ENCODE results near the gene IQGAP2.

Gene IQGAP2

DNA sequence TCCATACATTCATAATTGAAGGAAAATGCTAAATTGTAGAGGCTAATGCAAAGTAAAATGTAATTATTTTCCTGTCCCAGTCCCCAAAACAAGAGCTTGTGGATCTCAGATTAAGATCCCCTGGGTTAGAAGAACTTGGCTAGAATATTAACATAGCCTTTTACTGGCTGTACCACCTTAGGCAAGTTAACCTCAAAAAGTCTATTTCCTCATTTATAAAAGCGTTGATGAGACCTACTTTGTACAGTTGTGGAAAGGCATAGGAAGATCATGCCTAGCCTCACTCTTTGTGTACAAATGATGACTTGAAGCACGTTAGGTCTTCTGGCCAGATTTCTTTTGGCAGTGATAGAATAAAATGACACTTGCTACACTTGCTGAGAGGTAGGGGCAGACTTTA is 122.9 kb downstream of the IQGAP2 start:
- Histone ChIP-seq H3K9me3 (ENCODE audit: control insufficient read depth, low read length) (no peaks in the 10 kb centered on the region), H3K27me3 (ENCODE audit: control insufficient read depth, insufficient read depth, low read length) (no peaks in the 10 kb centered on the region), H3K27ac (no peak overlapping the region), H3K9ac (no peak overlapping the region), H3K4me2 (ENCODE audit: low read length) (no peak overlapping the region), H3K79me2 (peaks cover 2% of the 10 kb centered on the region), H3K36me3 (ENCODE audit: control insufficient read depth, insufficient read depth, low read length) (no peaks in the 10 kb centered on the region), H3K4me3 (ENCODE audit: low read depth, low read length) (no peak overlapping the region), H3K4me1 (peaks cover 15% of the 10 kb centered on the region), H2AFZ (no peak overlapping the region)
- TF ChIP-seq, protein P1, sequence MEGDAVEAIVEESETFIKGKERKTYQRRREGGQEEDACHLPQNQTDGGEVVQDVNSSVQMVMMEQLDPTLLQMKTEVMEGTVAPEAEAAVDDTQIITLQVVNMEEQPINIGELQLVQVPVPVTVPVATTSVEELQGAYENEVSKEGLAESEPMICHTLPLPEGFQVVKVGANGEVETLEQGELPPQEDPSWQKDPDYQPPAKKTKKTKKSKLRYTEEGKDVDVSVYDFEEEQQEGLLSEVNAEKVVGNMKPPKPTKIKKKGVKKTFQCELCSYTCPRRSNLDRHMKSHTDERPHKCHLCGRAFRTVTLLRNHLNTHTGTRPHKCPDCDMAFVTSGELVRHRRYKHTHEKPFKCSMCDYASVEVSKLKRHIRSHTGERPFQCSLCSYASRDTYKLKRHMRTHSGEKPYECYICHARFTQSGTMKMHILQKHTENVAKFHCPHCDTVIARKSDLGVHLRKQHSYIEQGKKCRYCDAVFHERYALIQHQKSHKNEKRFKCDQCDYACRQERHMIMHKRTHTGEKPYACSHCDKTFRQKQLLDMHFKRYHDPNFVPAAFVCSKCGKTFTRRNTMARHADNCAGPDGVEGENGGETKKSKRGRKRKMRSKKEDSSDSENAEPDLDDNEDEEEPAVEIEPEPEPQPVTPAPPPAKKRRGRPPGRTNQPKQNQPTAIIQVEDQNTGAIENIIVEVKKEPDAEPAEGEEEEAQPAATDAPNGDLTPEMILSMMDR (IDR thresholded peaks at IDR 0.05) = no peak

DNA sequence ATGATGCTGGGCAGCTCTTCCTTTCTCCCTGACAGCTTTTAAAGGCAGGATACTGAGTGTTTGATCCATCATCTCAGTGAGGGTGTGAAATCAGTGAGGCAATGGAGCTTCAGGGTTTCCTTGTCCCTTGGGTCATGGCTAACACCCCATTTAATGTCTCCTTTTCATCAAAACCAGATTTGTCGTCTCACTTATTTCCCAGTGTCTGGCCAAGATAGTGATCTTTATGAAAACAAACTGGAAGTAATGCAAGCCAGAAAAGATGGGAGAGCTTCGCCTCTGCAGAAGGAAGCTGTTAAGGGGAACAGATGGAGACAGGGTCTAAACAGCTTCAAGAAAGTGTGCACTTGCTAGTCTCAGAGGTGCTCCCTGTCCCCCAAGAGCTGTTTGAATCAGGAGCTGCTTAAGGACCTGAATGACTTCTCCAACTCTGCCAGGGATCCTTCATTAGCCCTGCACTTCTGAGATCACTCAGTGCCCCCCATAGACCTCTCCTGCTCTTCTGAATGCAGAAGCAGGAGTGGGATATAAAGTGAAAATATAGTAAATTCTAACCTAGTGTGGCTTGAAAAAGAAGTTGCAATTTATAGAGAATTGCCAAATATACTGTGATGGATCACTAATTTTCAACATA is 124.0 kb downstream of the IQGAP2 start:
- Histone ChIP-seq H3K9ac (no peak overlapping the region), H3K27ac (no peak overlapping the region), H3K9me3 (ENCODE audit: control insufficient read depth, low read length) (no peaks in the 10 kb centered on the region), H3K79me2 (peaks cover 7% of the 10 kb centered on the region), H3K4me2 (ENCODE audit: low read length) (no peak overlapping the region), H3K4me1 (peaks cover 15% of the 10 kb centered on the region), H2AFZ (no peak overlapping the region), H3K27me3 (ENCODE audit: control insufficient read depth, insufficient read depth, low read length) (no peaks in the 10 kb centered on the region), H3K4me3 (ENCODE audit: low read depth, low read length) (no peak overlapping the region), H3K36me3 (ENCODE audit: control insufficient read depth, insufficient read depth, low read length) (no peaks in the 10 kb centered on the region)
- TF ChIP-seq, protein P1 (IDR thresholded peaks at IDR 0.05) = no peak

DNA sequence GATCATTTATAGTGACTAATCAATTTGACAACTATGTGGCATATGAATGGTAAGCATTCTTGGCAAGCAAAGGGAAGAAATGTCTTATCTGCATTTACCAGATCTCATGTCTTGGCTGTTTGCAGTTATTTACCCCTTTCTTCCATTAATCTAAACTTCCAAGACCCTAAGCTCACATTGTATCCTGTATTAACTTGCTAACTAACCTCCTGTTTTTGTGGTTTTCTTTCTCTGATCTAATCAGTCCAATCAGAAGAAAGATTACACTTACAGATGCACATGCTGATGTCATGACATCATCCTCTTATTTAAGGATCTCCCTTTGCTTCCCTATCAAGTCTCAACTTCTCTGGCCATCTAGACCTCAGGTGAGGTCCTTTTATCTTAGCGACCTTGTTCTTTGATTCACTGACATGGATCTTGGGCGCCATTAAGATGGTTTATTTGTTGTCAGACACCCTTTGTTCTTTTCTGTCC is 124.6 kb downstream of the IQGAP2 start:
- H3K36me3 ChIP-seq (ENCODE audit: control insufficient read depth, insufficient read depth, low read length) = no peaks in the 10 kb centered on the region
- no peak overlapping the region for H3K27ac ChIP-seq
- no peak overlapping the region for H3K9ac ChIP-seq
- H3K4me2 ChIP-seq (ENCODE audit: low read length) = no peak overlapping the region
- H3K79me2 ChIP-seq = peaks cover 9% of the 10 kb centered on the region
- no peak overlapping the region for H3K4me3 ChIP-seq (ENCODE audit: low read depth, low read length)
- H3K4me1 ChIP-seq = peaks cover 15% of the 10 kb centered on the region
- H3K27me3 ChIP-seq (ENCODE audit: control insufficient read depth, insufficient read depth, low read length) = no peaks in the 10 kb centered on the region
- TF ChIP-seq, protein P1 (IDR thresholded peaks at IDR 0.05) = no peak
- H3K9me3 ChIP-seq (ENCODE audit: control insufficient read depth, low read length) = no peaks in the 10 kb centered on the region
- no peak overlapping the region for H2AFZ ChIP-seq

DNA sequence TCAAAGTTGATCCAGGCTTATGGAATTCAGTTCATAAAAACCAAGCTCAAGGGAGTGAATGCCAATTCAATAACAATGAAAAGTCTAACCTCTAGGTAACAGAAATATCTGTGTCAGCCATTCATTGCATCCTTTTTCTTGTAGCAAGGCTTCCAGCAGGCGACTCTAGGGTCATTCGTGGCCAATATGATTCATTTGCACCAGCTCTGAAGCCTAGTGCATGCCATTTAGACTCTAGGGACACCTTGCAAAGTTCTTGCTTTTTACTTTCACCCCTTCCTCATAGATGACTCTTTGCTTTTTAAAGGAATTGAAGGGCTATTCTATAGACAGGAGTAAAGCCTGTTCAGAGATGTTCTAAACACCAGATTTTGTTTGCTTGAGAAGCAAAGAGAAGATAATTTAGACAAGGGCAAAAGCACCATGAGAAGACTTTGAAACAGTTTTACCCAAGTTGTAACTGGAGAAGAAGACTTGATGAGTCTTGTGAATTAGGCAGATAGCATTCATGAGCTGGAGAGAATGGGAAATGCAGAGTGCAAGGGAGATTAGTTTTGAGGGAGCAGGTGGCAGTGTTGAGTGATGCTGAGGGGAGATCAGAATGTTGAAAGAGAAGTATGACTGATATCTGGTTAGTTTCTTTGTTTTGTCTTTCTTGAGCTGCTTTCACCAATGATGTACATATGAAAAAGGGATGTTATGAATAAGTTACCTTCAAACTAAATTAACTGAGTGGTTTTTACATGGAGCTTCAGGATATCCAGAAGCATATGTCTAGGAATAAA is 125.7 kb downstream of the IQGAP2 start:
- Histone ChIP-seq H3K9me3 (ENCODE audit: control insufficient read depth, low read length) (no peaks in the 10 kb centered on the region), H3K79me2 (peaks cover 13% of the 10 kb centered on the region), H3K4me2 (ENCODE audit: low read length) (no peak overlapping the region), H3K27me3 (ENCODE audit: control insufficient read depth, insufficient read depth, low read length) (no peaks in the 10 kb centered on the region), H3K9ac (no peak overlapping the region), H3K4me3 (ENCODE audit: low read depth, low read length) (no peak overlapping the region), H3K36me3 (ENCODE audit: control insufficient read depth, insufficient read depth, low read length) (no peaks in the 10 kb centered on the region), H2AFZ (no peak overlapping the region), H3K27ac (no peak overlapping the region), H3K4me1 (peaks cover 15% of the 10 kb centered on the region)
- TF ChIP-seq, protein P1 (IDR thresholded peaks at IDR 0.05) = no peak
